HTR-8/SVneo (cell line): Measurements from ENCODE around the gene IQCE.
A peak's percentile ranks its signal among the peaks of the same experiment; 100 is the strongest.
"Not testable (repeated sequence)": the region's sequence is repeated elsewhere in the genome, so short reads cannot be mapped to it uniquely, and the experiment has no call there.

Source experiments
- DNase-seq: peaks from one replicate; pipeline ENCODE4 v3.0.0; 2011; ENCODE audit warnings: low spot score, mixed read lengths; ENCODE audit not compliant: insufficient read length
- FAIRE-seq: peaks from 2 replicates; lab custom pipeline; 2011; peaks lifted over from hg19 to GRCh38; lab: Jason Lieb, UNC

IQCE gene

DNA sequence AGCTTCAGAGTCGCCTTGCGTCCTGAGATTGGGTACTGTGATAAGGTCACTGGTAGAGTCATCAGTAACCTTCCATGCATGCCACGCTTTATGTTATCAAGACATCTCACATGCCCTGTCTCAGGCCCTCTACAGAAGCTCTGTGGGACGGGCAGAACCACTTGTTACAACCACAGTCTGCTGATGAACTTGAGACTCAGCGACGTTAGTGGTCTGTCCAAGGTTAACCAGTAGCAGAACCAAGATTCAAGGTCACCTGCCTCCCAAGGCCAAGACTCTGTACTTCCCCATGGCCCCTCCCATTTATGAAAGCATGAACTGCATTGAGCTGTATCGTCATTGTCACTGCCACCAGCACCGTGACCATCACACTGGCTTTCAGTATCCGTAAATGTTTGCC, 15.0 kb downstream of the IQCE start:
- DNase-seq: no peak
- peak; percentile 76 for FAIRE-seq

DNA sequence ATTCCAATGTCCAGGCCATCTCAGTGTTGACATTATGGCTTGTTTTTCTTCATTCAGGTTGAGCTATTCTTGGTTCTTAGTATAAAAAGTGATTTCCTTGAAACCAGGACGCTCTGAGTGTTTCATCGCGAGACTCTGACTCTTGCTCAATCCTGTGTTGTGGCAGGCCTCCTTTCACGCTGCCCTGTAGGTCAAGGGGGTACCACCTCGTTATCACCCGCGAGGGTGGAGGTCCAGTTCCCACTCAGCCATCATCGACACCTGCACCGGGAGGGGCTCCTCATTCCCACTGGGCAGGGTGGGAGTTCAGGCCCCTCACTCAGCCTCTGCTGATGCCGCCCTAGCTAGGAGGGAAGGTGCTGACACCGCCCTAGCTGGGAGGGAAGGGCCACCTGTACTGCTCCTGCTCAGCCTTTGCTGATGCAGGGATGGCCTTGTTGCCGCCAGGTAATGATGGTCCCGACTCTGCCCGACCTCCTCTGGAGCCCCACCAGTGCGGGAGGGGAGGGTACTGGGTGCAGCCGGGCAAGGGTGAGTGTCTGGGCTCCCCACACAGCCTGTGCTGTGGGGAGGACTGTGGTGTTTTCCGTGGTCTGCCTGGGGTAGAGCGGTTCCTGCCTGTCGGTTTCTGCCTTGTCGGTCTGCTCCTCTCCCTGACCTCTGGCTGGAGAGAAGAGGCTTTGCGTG, 16.4 kb downstream of the IQCE start:
- peak; percentile 69 for FAIRE-seq
- DNase-seq: no peak

DNA sequence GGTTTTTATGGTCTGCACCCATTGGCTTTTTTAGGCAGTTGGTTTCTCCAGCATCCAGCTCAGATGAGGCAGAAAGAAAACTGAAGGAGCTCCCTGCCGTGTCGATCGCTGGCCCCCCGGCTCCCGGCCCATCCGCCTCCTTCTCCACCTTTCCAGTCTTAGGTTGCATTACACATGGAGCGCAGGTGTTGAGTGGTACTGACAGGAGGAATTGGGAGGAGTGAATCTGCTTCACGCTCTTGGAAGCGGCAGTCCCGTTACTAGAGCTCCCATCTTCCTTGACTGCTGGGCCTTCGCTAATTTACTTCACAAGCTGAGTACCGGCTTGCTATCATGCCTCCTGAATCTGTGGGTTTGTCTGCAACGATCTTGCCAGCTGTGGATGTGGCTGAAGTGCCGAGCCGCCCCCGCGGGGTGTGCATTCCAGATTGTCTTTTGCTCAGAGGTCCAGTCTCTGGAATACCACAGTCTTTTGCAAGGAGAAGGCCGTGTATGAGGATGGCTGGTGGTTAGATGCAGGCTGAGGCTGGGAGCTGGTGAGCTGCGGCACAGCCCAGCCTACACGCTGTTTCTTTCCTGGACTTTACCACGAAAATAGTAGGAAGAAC, 17.1 kb downstream of the IQCE start:
- no peak for DNase-seq
- peak; percentile 52 for FAIRE-seq

DNA sequence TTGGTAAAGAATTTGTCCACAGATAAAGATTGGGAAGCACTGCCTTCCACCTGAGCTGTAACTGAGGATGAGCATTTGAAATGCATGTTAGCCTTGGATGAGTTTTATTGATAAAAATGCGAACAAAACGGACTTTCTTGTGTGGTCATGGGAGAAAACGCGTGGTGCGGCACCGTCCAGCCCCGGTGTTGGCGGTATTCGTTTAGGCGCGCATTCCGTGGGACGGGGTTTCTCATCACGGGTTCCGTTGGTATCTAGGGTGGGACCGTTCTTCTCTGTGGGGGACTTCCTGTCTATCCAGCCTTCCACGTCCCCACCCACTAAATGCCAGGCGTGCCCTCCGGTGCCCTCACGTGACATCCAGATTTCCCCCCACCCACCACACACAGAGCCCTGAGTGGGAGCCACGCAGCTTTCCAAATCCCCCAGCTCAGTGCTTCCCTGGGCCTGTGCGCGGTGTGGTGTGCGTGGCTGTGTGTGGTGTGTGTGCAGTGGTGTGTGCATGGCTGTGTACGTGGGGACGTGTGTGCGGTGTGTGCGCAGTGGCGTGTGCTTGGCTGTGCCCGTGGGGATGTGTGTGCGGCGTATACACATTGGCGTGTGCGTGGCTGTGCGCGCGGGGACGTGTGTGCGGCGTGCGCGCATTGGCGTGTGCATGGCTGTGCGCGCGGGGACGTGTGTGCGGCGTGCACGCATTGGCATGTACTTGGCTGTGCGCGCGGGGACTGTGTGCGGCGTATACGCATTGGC, 18.1 kb downstream of the IQCE start:
- FAIRE-seq (no peak), DNase-seq (no peak)

DNA sequence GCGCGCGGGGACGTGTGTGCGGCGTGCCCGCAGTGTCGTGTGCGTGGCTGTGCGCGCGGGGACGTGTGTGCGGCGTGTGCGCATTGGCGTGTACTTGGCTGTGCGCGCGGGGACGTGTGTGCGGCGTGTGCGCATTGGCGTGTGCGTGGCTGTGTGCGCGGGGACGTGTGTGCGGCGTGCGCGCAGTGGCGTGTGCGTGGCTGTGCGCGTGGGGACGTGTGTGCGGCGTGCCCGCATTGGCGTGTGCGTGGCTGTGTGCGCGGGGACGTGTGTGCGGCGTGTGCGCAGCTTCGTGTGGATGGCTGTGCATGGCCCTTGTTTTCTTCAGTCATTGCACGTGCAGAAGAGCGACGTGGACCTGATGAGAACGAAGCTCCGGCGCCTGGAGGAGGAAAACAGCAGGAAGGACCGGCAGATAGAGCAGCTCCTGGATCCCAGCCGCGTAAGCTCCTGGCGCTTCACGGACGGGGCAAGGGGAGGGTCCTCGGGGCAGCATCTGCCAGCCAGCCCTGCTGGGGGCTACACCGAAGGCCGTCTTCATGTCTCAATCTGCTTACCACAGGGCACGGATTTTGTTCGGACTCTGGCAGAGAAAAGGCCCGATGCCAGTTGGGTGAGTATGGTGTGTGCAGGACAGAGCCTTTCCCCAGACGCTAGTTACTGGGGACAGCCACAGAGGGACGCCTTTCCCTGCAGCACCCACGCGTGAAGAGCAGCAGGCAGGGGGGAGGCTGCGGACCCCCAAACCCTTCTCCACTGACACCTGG, 19.3 kb downstream of the IQCE start:
- DNase-seq (no peak), FAIRE-seq (peak; percentile 99)

DNA sequence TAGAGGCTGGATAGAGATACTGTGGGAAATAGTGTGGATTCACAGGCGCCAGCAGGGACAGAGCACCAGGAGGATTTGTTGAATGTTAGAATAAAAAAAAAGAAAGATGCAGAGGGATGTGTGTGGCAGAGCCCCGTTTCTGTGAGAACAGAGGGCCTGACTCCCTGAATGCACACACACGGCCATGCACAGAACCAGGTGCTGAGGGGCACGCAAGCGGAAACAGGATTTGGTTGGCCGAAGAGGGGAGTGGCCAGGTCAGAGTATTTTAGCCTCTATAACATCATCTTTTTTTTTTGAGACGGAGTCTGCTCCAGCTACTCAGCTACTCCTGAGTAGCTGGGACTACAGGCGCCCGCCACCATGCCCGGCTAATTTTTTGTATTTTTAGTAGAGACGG, 21.9 kb downstream of the IQCE start:
- DNase-seq: no peak
- no peak for FAIRE-seq

DNA sequence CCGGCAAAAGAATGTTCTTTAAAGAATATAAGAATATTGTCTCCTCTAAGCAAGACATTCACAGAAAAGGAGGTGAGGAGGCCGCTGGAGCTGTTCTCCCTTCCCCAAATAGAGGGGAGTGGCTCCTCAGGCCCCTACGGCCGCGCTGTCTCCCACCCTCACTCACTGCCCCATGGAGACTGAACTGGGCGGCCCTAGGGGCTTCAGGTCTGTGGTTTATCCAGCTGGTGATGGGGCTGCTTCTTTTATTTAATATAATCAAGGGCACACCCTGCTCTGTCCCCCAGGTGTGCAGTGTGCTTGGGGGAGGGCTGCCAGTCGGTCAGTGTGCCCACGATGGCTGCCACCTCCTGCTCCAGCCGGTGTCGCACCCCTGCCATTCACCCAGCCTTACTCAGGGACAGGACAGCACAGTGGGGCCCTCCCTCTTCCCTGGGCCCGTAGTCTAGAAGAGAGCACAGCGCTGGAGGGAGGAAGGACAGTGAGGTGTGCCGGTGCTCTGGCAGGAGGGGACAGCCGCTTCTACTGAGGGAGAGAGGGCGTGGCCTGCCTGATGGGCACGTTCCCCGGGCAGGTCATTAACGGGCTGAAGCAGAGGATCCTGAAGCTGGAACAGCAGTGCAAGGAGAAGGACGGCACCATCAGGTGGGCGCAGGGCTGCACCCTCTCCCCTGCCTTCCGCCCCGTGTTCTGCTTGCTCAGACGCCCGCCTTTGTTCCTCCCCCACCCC, 23.4 kb downstream of the IQCE start:
- peak; percentile 68 for FAIRE-seq

DNA sequence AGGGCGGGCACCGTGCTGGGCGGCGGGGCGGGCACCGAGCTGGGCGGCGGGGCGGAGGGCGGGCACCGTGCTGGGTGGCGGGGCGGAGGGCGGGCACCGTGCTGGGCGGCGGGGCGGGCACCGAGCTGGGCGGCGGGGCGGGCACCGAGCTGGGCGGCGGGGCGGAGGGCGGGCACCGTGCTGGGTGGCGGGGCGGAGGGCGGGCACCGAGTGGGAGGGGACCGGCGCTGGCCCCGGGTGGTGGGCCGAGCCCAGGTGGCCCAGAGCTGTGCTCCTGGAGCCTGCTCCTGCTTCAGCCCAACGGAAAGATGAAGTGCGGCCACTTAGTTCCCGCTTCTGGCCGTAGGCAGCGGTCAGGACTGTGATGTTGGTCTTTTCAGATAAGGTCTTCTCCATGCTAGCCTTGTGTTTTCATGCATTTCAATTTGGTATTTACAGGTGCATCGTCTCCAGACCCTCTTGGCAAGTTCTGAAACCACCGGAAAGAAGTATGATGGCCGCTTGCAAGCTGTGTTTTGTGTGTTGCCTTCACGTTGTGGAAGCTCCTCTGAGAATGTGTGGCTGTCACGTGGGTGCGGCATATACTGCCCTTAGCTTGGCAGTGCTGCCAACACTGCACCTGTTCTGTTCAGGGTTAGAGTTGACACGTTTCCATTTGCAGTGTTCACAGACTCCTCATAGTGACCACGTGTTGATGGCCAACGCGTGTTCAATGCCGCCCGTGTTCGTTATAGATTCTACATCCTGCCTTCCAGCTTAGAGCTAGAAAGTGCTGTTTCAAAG, 25.2 kb downstream of the IQCE start:
- FAIRE-seq: no peak
- no peak for DNase-seq

More for the DNA sequence above, 23.4 kb downstream of the IQCE start:
- DNase-seq: no peak

DNA sequence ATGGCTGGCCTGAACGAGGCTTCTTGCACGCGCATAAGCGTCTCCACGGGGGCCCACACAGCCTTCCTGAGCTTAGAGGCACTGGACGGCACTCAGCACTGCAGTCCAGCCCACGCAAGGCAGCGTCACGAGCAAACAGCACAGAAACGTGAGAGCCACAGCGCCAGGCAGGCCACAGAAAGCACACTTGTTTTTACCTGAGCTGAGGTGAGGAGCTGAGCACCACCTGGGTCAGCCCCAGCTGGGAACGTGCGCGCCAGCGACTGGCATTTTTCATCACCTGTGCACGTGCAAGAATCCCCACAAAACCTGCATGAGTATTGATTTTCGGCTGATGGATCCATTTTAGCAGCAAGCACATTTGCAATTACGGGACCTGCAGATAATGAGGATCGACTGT, 26.7 kb downstream of the IQCE start:
- no peak for DNase-seq
- no peak for FAIRE-seq

DNA sequence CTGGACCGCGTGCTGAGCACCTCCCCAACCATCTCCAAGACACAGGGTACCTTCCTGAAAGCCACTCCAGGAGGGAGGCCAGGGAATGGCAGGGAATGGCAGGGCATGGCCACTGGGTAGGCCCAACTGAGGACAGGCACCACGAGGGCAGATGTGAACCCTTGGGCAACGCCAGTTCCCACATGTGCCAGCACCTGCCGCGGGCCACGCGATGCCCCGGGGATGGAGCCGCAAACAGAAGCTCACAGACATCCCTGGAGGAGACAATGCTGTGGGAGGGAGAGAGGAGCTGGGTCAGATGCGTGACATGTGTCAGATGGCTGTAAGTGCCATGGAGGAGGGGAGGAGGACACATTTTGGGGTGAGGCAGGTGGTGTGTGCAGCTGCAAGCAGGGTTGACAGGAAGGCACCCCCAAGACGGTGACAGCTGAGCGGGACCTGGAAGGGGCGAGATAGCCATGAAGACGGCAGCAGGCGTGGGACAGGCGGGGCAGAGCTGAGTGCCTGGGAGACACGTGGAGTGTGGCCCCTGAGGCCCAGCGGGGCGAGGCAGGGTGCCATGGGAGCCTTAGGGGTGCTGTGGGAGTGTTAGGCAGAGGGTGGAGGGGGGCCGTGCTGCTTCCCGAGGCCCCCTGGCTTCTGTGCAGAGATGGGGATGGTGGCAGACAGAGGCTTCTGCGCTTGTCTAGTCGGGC, 27.7 kb downstream of the IQCE start:
- DNase-seq (no peak), FAIRE-seq (peak; percentile 51)

DNA sequence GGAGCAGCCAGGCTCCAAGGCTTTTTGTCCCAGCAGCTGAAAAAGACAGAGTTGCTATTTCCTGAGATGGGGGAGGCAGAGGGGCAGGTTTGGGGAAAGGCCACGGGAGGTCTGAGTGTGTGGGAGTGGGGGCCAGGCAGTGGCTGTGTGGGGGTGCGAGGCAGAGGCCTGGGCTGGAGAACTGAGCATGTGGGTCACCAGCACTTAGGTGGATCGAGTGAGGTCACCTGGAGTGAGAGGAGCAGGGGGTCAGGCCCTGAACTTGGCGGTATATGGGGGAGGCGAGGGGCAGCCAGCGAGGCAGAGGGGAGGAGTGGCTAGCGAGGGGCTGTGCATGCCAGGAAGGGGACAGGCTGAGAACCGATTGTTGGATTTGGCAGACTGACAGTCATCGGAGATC, 28.4 kb downstream of the IQCE start:
- no peak for DNase-seq
- no peak for FAIRE-seq

DNA sequence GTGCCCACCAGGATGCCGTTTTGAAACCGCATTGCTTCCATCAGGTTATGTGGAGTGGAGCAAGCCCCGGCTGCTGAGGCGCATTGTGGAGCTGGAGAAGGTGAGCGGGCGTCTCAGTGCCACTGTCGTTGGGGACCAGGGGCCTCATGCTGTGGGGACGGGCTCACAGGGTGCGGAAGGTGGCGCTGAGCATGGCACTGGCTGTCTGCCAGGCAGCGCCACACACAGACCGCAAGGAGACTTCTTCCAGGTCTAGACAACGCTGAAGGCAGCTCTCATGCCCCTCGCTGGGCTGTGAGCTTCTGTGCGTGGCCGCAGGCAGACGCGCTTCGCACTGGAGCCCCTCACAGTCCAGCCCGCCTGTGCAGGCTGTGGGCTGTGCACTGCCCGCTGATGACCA, 29.0 kb downstream of the IQCE start:
- DNase-seq (no peak), FAIRE-seq (no peak)

DNA sequence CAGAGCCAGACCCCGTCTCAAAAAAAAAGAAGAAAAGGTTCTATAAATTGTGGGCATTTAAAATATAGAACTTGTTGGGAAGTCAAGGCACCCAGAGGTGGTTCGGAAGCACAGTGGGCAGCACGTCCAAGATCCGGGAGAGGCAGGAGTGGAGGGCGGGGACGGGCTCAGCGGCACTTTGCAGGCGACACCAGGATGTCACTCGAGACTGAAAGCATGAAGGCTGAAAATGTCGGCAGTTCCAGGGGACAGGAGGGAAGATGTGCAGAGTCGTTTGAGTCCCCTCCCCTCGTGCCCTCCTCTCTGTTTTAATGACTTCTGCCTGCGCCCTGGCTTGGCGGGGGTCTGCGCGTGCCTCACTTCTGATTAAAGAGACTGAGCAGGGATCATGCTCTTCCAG, 30.6 kb downstream of the IQCE start:
- FAIRE-seq: no peak
- no peak for DNase-seq

DNA sequence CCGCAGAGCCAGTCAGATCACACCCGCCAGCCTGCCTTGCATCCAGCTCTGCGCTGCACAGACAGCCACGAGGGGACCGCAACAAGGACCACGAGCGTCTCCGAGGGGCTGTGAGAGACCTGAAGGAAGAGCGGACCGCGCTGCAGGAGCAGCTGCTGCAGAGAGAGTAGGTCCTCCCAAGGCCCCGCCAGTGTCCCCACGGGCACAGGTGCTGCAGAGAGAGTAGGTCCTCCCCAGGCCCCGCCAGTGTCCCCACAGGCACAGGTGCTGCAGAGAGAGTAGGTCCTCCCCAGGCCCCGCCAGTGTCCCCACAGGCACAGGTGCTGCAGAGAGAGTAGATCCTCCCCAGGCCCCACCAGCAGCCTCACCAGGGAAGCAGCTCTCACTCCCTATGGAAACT, 31.2 kb downstream of the IQCE start:
- not testable (repeated sequence) for FAIRE-seq, DNase-seq

DNA sequence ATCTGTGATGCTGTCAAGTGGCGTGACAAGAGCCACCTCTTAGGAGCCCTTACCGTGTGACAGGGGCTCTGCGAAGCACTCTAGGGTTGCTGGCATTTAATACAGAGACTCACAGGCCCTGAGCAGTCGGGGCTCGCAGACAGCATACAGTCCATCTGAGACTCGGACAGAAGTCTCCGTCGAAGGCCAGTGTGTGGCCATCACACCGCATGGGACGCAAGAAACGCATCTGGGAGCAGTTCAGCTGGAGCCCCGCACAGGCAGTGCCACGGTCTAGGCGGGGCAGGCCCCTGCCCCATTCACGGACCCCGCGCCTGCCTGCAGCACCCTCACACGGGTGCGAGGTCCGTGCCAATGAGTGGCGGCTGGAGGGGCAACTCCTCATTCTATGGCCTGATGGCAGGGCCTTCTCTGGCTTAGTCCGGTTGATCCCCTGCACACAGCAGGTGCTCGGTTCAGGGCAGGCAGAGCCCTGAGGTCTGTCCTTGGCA, 33.6 kb downstream of the IQCE start:
- FAIRE-seq: peak; percentile 9
- no peak for DNase-seq

DNA sequence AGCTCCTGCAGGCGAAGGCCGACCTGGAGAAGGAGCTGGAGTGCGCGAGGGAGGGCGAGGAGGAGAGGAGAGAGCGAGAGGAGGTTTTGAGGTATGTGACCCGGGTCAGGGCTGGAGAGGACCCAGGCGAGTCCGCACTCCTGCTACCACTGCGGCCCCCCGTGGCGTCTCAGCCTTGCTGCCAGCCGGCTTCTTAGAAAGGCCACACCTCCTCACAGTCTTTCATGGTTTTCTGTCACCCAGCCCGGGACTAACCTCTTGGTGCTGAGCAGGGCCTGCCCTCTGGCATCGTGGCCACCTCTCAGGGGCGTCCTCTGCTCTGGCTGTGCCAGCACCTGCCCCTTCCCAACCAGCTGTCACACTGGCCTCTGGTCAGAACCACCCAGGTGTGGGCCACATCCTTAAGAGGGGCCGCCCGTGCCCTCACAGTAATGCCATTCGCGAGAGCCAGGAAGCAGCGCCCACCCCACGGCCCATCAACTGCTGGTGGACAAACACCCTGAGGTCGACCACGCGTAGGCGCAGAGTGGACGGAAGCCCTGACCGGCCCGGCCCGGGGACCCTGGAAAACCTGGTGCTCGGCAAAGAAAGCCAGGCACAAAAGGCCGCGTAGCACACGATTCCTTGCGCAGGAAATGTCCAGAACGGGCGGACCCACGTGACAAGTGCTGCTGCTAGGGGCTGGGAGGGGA, 34.4 kb downstream of the IQCE start:
- FAIRE-seq (peak; percentile 49), DNase-seq (no peak)

DNA sequence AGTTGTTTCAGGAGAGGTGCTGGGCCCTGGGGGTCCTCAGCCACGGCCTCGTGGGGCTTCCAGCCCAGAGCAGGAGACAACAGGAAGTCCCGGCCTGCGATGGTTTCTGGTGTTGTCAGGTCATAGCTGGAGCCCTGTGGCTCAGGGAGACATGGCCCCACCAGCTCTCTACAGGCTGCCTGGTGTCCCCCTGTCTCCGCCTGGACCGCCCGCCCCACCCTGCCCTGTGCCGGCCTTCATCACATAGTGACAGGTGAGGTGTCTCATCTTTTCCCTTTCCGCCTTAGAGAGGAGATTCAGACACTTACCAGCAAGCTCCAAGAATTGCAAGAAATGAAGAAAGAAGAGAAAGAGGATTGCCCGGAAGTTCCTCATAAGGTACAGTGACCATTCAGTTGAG, 35.8 kb downstream of the IQCE start:
- FAIRE-seq (no peak), DNase-seq (no peak)

DNA sequence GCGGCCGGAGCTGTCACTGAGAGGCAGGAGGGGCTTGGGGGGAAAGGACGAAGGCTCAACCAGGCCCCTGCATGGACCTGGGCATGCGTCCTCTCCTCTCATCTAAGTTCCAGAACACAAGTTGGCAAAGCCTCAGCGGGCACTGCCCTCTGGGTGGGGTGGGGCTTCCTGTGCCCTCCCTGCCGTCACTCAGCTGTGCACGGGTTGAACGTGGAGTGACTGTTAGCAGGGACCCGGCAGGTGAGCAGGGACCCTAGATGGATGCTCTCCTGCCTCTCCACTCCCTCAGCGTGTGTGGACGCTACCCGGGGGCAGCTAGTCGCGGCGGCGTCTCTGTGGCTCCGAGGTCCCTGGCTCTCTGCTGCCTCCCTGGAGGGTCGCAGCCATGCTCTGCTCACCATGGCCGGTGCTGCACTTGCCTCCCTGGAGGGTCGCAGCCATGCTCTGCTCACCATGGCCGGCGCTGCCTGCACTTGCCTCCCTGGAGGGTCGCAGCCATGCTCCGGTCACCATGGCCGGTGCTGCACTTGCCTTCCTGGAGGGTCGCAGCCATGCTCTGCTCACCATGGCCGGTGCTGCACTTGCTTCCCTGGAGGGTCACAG, 36.6 kb downstream of the IQCE start:
- DNase-seq: no peak
- peak; percentile 91 for FAIRE-seq
